Effector memory CD4-positive, alpha-beta T cell (primary cell): ENCODE measurements around the gene PDE4B.
A peak's percentile ranks its signal among the peaks of the same experiment; 100 is the strongest.

Experiments
- DNase-seq, 3 donors: peaks; one replicate each; pipeline ENCODE4 v3.0.0-alpha.2; 2020
- H3K27ac ChIP-seq: 2 replicates; pipeline ENCODE4 v1.7.0; 2013; ENCODE audit warnings: mild to moderate bottlenecking, low read length, moderate library complexity; ENCODE audit not compliant: insufficient read depth, poor library complexity, severe bottlenecking
- H3K27me3 ChIP-seq: replicated peaks from 2 replicates; pipeline ENCODE4 v1.7.0; 2013; ENCODE audit warnings: mild to moderate bottlenecking, low read length; ENCODE audit not compliant: insufficient read depth, control insufficient read depth, poor library complexity, severe bottlenecking
- H3K36me3 ChIP-seq: 2 replicates; pipeline ENCODE4 v1.7.0; 2013; ENCODE audit warnings: mild to moderate bottlenecking, low read length, moderate library complexity; ENCODE audit not compliant: control insufficient read depth, insufficient read depth
- H3K4me1 ChIP-seq: 2 replicates; pipeline ENCODE4 v1.7.0; 2013; ENCODE audit warnings: low read length, mild to moderate bottlenecking; ENCODE audit not compliant: control insufficient read depth, insufficient read depth, poor library complexity, severe bottlenecking
- H3K4me3 ChIP-seq: 2 replicates; pipeline ENCODE4 v1.7.0; 2013; ENCODE audit warnings: low read length, low read depth, mild to moderate bottlenecking; ENCODE audit not compliant: insufficient read depth, poor library complexity, severe bottlenecking
- H3K9me3 ChIP-seq: 2 replicates; pipeline ENCODE4 v1.7.0; 2013; ENCODE audit warnings: mild to moderate bottlenecking, low read length, moderate library complexity; ENCODE audit not compliant: control insufficient read depth

PDE4B gene

DNA sequence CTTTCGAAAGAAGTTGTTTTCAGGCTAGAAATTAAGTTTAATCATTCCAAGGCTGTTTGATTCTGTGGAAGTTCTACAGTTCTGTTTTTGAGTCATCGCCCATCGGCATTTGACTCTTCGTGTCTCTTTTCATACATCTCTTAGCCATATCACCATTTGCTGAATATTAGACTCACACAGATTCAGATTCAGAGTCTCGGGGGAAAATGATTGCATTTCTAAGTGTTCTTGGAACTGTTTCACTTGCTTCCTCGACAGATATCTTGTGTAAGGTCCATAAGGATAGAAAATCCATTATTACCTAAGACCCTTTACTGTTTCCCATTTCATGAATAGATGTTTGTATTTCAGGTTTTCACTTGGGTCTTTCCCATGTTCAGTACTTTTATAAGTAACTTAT lies 504.3 kb downstream of the PDE4B start:
- no peak for DNase-seq
- Histone ChIP-seq H3K27ac (no peak overlapping the region), H3K36me3 (no peaks in the 10 kb centered on the region), H3K4me1 (peaks cover 16% of the 10 kb centered on the region), H3K4me3 (no peak overlapping the region), H3K27me3 (no peaks in the 10 kb centered on the region), H3K9me3 (no peaks in the 10 kb centered on the region)

DNA sequence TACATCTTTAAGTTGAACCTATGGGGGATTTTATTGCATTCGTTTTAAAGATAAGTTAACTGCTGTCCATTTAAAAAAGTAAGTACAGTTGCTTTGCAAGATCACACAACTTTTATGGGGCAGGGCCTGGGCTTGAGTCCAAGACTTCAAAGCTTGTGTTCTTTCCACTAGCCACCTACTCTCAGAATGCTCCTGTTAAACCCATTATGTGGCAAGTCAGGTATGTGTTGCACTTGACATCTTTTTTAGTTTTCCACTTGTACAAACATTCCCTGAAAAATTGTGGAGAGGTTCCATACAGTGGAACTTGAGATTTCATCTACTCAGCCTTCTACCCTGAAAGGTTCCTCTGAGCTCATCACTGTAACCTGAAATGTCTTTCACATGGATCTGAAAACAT lies 505.8 kb downstream of the PDE4B start:
- Histone ChIP-seq H3K27ac (no peak overlapping the region), H3K4me3 (no peak overlapping the region)

DNA sequence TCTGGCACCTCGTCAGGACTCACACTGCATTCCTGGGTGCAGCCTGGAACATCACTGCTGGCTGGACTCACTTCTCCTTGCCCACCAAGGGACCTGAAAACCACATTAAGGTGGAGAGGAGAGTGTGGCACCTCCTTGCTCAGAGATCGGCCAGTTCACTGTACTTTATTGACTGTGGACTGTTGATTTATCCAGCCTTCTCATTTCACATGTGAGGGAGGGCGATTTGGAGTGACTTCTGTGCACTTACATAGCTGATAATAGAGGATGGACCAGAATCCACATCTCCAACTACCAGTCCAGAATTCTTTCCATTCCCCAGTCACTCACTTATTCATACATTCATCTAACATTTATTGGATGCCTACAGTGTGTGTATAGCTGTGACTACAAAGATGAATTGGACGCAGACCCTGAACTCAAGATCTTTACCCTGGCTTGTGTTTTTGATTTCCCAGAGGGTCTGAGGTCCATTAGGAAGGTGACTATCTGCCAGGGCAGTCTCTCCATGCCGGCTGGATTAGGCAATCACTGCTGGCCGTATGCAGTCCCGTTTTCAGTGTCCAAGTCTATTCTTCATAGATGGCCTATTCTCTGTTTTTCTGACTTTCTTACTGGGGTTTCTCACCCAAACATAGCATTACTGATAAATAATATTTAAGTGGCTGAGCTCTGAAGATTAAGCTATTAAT lies 507.7 kb downstream of the PDE4B start:
- peaks cover 26% of the 10 kb centered on the region for H3K4me1 ChIP-seq
- no peaks in the 10 kb centered on the region for H3K27me3 ChIP-seq
- no peaks in the 10 kb centered on the region for H3K36me3 ChIP-seq
- no peaks in the 10 kb centered on the region for H3K9me3 ChIP-seq
- H3K4me3 ChIP-seq: peak overlapping the region; percentile 16
- peak overlapping the region; percentile 46 for H3K27ac ChIP-seq
- no peak for DNase-seq

More for the DNA sequence above, 505.8 kb downstream of the PDE4B start:
- no peak for DNase-seq
- Histone ChIP-seq H3K27me3 (no peaks in the 10 kb centered on the region), H3K36me3 (no peaks in the 10 kb centered on the region), H3K9me3 (no peaks in the 10 kb centered on the region), H3K4me1 (peaks cover 26% of the 10 kb centered on the region)

DNA sequence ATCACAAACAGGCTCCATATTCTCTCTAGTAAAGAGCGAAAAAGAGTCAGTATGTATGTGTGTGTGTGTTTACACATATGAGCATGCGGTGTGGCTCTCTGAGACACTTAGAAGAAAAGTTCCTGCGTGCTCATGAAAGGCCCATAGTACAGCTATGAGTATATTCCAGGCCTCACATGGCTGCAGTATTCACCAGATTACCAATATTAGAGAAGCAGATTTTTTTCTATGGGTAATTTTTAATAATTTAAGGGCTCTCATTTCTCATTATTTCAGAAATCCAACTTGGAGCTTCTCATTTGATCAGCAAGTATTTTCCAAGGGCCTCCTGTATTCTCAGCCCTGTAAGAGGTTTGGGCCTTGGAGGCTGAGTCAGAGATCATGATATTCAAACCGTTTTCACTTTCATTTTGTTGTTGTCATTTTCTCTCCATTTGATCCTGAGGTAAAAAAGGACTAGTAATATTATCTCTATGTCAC lies 508.3 kb downstream of the PDE4B start:
- no peak for DNase-seq
- Histone ChIP-seq H3K27me3 (no peaks in the 10 kb centered on the region), H3K4me1 (peaks cover 26% of the 10 kb centered on the region), H3K27ac (peak overlapping the region; percentile 46), H3K9me3 (no peaks in the 10 kb centered on the region), H3K4me3 (peak overlapping the region; percentile 16), H3K36me3 (no peaks in the 10 kb centered on the region)

DNA sequence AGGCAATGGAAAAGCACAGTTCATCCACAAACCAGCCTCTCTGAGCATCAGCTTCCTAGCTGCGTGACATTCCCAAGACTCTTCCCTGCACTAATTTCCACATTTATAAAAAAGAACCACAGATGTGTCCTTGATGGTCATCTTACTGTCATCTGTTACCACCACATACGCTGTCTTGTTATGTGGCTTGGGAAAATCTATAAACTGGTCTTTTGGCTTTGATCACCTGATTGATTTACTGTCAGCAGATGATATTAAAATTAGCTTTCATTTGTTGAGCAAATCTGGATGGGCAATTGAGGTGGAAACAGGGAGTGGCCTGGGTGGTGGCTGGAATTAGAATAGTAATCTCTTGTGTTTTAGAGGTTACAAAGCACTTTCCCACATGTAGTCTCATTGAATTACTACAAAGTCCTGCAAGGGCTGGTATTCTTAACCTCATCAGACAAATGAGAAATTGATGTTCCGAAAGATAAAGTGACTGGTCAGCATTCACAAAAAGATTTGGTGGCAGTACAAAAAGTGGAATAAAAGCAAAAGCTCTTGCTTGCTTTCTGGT lies 509.6 kb downstream of the PDE4B start:
- no peak for DNase-seq
- Histone ChIP-seq H3K27me3 (no peaks in the 10 kb centered on the region), H3K4me1 (peaks cover 26% of the 10 kb centered on the region), H3K4me3 (no peak overlapping the region), H3K36me3 (no peaks in the 10 kb centered on the region), H3K27ac (no peak overlapping the region), H3K9me3 (no peaks in the 10 kb centered on the region)

DNA sequence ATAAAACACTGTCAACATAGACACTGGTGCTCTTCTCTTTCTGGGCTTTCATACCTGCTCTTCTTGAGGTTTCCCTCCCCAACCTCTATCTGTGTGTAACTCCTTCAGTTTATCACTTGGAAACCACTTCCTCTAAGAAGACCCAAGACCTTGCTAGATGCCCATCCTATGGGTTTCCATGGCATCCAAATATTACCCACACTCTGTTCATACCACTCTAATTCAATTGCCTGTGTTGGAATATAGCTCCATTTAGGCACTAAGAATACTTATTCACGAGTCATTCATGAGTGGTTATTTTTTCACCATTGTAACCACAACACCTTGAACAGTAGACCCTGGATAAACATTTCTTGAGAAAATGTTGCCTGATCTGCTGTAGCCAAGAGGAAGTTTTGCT lies 510.1 kb downstream of the PDE4B start:
- no peak overlapping the region for H3K27ac ChIP-seq

DNA sequence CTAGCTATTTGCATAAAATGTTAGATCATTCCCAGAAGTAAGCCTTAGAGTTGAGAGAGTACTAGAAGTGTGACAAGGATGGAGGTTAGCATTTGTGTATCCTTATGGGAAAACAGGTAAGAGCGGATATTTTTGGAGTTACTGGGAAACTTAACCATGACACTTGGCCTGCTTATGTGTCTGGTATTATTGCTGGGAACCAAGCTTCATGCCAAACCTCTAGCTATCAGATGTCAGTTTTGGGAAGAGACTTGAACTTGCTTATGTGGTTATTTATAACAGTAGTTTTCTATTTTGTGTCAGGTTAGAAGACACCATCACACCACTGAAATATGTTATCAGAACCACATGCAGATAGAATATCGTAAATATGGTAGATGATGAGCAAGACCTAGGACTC lies 511.0 kb downstream of the PDE4B start:
- DNase-seq: no peak
- no peaks in the 10 kb centered on the region for H3K36me3 ChIP-seq
- H3K27ac ChIP-seq: no peak overlapping the region
- H3K27me3 ChIP-seq: no peaks in the 10 kb centered on the region
- peaks cover 26% of the 10 kb centered on the region for H3K4me1 ChIP-seq
- no peak overlapping the region for H3K4me3 ChIP-seq
- no peaks in the 10 kb centered on the region for H3K9me3 ChIP-seq

More for the DNA sequence above, 510.1 kb downstream of the PDE4B start:
- no peaks in the 10 kb centered on the region for H3K9me3 ChIP-seq
- DNase-seq: no peak
- no peak overlapping the region for H3K4me3 ChIP-seq
- peaks cover 26% of the 10 kb centered on the region for H3K4me1 ChIP-seq
- no peaks in the 10 kb centered on the region for H3K36me3 ChIP-seq
- no peaks in the 10 kb centered on the region for H3K27me3 ChIP-seq

DNA sequence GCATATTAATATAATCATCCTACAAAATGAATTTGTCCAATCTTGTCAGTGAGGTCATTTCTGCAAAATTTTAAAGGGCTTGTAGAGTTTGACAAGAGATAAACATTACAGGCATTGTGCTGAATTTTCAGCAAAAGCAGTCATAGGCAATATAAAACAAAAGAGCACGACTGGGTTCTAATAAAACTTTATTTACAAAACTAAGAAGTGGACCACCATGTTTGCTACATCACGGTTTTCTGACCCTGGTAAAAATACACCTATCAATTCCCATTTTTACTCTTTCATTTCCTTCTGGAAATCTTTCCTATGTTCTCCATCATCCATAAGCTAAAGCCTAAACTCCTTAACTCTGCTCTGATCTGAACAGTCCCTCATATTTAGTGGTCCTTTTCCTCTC lies 511.4 kb downstream of the PDE4B start:
- no peaks in the 10 kb centered on the region for H3K27me3 ChIP-seq
- no peaks in the 10 kb centered on the region for H3K9me3 ChIP-seq
- peaks cover 26% of the 10 kb centered on the region for H3K4me1 ChIP-seq
- H3K36me3 ChIP-seq: no peaks in the 10 kb centered on the region
- H3K4me3 ChIP-seq: no peak overlapping the region
- no peak overlapping the region for H3K27ac ChIP-seq
- no peak for DNase-seq

DNA sequence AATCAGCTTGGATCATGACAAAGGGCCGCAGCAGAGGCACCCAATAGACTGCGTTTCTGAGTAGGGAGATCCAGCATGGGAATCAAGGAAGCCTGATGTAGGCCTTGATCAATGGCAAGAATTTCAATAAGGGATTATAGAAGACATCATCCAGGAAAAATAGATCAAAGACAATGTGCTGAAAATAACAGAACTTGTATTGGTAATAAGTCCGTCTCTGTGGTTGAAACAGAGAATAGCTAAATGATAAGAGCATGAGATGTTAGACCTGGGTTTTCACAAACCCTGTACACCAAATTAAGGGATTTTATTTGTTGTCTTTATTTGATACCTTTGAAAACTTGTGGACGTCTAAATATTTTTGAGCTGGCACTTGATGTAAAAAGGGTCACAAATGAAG lies 513.2 kb downstream of the PDE4B start:
- no peak overlapping the region for H3K27ac ChIP-seq
- no peak for DNase-seq
- H3K36me3 ChIP-seq: no peaks in the 10 kb centered on the region
- H3K4me1 ChIP-seq: peaks cover 17% of the 10 kb centered on the region
- H3K27me3 ChIP-seq: no peaks in the 10 kb centered on the region
- H3K4me3 ChIP-seq: no peak overlapping the region
- no peaks in the 10 kb centered on the region for H3K9me3 ChIP-seq

DNA sequence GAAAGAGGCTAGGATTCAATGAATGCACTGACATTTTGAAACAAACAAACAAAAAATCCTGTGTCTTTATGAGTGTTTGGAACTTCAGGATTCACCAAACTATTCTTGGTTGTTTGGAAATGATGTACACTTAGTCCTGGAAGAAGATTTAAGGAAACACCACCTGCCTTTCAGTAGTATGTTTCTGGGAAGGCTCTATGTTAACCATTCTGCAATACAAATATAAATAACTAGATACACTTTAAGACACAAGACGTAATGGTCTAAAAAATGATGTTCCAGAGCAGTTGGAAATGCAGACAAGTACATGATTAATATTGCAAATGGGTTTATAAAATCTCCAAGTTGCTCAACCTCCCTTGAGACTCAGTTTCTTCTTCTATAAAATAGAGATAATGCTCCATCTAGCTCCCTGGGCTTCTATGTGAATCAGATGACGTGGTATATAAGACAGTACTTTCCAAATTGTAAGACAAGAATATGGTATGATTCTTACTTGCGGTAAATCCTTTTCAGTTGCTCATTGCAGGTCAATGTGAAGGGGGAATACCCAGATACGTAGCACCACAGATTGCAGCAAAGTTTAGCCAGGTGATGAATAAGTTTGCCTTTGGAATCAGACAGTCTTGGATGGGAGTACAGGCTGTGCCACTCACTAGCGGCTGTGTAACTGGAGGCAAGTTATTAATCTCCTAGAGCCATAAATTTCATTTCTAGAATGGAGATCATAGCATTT lies 516.5 kb downstream of the PDE4B start:
- Histone ChIP-seq H3K4me1 (no peaks in the 10 kb centered on the region), H3K27ac (no peak overlapping the region), H3K27me3 (no peaks in the 10 kb centered on the region), H3K36me3 (no peaks in the 10 kb centered on the region), H3K4me3 (no peak overlapping the region), H3K9me3 (no peaks in the 10 kb centered on the region)
- DNase-seq: no peak
